GM10266 (cell line): Measurements from ENCODE around the gene GPA33.

Source experiments
- DNase-seq: peaks from one replicate; pipeline ENCODE4 v3.0.0; 2012; ENCODE audit errors: extremely low spot score
- TF ChIP-seq, protein P1 (sequence below): IDR thresholded peaks from 2 replicates; pipeline ENCODE4 v1.5.1; 2012; ENCODE audit warnings: mild to moderate bottlenecking, low read depth; ENCODE audit not compliant: control insufficient read depth, insufficient read depth; ENCODE audit errors: missing control alignments

The GPA33 gene

DNA sequence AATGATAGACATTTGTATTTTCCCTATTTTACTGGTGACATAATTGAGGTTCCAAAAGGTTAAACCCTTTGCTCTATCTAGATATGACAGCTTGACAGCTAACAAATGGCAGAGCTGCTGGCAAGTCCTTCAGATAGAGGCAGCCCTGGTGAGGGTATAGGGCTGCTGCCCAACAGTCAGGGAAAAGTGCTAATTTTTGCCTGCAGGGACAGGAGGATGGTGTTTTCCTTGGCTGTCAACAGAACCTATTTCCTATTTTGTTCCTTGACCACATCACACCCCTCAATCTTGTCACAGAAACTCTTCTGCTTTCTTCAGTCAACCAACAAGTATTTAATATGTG, 12.3 kb downstream of the GPA33 start:
- DNase-seq, result no peak
- TF ChIP-seq, protein P1, sequence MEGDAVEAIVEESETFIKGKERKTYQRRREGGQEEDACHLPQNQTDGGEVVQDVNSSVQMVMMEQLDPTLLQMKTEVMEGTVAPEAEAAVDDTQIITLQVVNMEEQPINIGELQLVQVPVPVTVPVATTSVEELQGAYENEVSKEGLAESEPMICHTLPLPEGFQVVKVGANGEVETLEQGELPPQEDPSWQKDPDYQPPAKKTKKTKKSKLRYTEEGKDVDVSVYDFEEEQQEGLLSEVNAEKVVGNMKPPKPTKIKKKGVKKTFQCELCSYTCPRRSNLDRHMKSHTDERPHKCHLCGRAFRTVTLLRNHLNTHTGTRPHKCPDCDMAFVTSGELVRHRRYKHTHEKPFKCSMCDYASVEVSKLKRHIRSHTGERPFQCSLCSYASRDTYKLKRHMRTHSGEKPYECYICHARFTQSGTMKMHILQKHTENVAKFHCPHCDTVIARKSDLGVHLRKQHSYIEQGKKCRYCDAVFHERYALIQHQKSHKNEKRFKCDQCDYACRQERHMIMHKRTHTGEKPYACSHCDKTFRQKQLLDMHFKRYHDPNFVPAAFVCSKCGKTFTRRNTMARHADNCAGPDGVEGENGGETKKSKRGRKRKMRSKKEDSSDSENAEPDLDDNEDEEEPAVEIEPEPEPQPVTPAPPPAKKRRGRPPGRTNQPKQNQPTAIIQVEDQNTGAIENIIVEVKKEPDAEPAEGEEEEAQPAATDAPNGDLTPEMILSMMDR, result no peak

DNA sequence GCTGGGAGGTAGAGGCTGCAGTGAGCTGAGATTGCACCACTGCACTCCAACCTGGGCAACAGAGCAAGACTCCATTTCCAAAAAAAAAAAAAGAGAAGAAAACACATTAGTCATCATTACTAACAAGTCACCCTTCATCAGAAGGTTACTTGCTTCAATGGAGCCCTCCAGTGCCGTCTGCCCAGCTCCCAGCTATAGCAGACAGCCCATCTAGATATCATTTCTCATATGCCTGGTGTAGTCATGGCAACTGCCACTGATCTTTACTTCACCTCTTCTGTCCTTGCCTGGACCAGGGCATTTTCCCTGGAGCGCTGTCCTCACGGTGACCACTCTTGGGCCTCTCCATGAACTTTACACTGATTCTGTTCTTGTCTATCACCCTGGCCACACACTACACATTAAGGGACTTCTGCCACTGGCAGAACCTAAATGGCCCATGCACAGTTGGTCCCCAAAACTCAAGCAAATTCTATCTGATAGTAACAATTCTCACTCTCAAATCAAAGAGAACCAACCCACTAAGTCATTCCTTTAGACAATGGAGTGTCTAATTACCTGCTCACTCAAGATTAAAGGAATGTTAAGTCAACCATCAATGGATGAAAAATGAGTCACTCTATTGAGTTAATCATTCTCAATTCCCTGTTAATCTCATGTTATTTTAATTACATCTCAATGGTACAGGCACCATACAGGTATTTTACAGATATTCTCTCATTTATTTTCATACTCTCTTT, 12.9 kb downstream of the GPA33 start:
- TF ChIP-seq, protein P1, result no peak
- DNase-seq, result no peak

DNA sequence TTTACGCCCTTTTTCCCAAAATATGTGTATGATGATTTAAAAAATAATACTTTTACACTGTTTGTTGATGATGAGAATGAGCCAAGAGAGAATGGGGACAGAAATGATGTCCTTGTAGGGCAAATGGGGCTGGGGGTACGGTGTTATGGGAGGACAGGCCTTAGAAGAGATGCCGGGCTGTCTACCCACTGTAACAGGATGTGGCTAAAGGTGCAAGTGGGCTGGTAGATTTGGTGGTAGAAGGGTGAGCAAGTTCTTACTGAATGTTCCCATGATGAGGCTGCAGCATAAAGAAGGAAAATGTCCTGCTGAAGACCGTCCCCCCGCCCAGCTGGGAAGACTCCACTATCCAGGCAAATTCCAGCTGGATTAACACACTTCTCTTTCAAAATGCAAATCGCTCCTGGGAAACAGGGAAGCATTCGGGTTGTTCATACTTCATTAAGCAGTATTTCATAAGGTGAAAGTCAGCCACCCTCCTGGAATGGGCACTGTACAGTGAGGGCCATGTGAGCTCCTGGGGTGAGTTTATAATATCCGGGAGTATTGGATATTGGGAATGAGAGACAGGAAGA, 14.0 kb downstream of the GPA33 start:
- no peak for DNase-seq
- TF ChIP-seq, protein P1, result no peak

DNA sequence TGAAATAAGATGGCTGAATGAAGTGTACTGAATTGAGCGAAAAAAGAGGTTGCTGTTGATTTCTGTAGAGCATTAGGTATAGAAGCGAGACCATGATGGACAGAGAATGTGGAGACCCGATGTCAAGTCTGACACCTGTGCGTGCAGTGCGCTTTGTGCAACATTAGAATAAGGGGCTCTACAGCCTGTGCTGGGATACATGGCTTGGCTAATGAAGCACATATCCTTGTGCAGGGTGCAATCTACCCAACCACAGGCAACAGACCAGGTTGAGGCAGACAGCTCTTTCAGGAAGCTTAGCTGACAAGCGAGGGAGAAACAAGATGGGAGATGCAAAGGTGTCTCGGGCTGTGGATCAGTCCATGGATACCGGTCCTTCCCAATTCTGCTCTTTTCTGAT, 18.9 kb downstream of the GPA33 start:
- DNase-seq, result no peak
- TF ChIP-seq, protein P1, result no peak

DNA sequence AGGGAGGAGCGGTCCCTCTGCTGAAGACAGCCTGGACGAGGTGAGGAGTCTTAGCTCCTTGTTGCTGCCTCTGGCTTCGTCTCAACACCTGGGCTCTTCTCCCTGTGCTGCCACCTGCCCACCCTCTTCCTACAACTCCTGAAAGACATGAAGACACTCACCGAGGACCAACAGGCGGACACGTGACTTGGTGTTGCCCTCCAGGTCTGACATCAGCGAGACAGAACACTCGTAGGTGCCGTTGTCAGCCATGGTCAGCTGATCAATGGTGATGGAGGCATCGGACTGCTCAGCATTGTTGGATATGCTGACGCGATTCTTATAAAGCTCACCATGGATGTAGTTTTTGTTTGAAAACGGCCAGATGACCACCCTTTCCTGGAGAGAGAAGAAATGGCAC, 21.4 kb downstream of the GPA33 start:
- TF ChIP-seq, protein P1, result no peak
- DNase-seq, result no peak

DNA sequence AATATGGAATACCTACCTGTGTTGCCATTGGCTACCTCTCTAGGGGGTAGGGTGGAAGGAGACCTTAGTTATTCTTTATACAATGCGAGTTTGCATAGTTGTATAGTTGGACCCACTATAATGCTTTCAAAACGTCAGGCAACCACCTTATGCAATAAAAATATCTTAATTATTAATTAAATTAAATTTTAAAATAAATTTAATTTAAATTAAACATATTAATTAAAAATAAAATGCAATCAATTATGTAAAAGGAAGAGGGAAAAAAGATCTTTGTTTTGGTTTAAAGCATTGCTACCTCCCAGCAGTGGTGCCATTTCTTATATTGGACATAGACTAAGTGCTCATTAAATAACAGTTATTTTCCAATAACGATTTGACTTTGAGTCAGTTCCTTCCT, 22.3 kb downstream of the GPA33 start:
- no peak for DNase-seq
- TF ChIP-seq, protein P1, result no peak

DNA sequence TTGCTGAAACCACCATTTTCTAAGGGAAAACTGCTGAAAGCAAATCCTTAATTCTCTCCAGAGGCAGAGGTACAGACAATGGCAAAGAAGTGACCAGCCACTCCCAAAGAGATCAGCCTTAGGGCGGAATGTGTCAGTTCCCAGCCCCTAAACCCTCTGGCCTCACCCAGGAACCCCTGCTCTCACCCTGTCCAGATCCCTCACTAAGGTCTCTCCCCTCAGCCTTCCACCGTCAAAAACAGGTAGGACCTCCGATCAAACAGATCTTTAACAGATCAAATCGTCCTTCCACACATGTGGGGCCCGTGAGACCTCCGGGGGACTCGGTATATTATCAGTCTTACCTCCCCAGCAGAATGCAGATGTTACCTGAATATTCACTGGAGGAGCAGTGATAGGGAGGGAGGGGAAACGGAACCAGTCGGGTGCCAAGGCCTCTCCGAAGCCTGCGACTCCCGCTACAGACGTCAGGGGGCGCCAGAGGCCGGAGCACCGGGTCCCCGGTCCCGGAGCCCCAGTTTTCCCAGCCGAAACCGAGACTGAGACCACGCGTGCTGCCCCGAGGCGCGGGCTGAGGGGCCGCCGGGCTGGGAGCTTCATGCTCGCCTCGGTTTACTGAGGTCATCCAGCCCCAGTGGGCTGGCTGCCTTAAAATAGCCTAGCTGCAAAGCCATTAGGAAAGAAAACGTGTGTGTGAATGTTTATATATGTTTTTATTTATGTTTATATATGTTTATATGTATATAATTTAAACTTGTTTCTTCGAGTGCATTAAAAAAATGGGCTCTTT, 23.6 kb downstream of the GPA33 start:
- peak; percentile 77 for DNase-seq

More for the DNA sequence above, 23.6 kb downstream of the GPA33 start:
- TF ChIP-seq, protein P1, result peak; percentile 92
